ENCODE results near the gene FTO.

The FTO gene

GRCh38 chr16:53711390-53711789 lies 7.4 kb downstream of the FTO start:
- no peak for DNase-seq (ENCODE audit: low read depth)

- no peak for DNase-seq (ENCODE audit: low read depth)
Measured at GRCh38 chr16:53712065-53712464, 8.1 kb downstream of the FTO start.

- DNase-seq (ENCODE audit: low read depth) = peak; percentile 76
Measured at GRCh38 chr16:53713403-53714204, 9.6 kb downstream of the FTO start.

- DNase-seq (ENCODE audit: low read depth) = no peak
Measured at GRCh38 chr16:53714205-53715022, 10.5 kb downstream of the FTO start.

- DNase-seq (ENCODE audit: low read depth) = no peak
Measured at GRCh38 chr16:53715023-53715384, 11.0 kb downstream of the FTO start.

GRCh38 chr16:53717577-53717976 lies 13.6 kb downstream of the FTO start:
- no peak for DNase-seq (ENCODE audit: low read depth)

GRCh38 chr16:53721017-53721416 lies 17.1 kb downstream of the FTO start:
- DNase-seq (ENCODE audit: low read depth) = no peak

- DNase-seq (ENCODE audit: low read depth) = peak; percentile 45
Measured at GRCh38 chr16:53726625-53727024, 22.7 kb downstream of the FTO start.

- DNase-seq (ENCODE audit: low read depth) = no peak
Measured at GRCh38 chr16:53730693-53731092, 26.7 kb downstream of the FTO start.

GRCh38 chr16:53732296-53732929 lies 28.5 kb downstream of the FTO start:
- DNase-seq (ENCODE audit: low read depth) = peak; percentile 29

GRCh38 chr16:53734908-53735307 lies 31.0 kb downstream of the FTO start:
- DNase-seq (ENCODE audit: low read depth) = no peak

- DNase-seq (ENCODE audit: low read depth) = no peak
Measured at GRCh38 chr16:53736297-53736696, 32.3 kb downstream of the FTO start.

- no peak for DNase-seq (ENCODE audit: low read depth)
Measured at GRCh38 chr16:53737552-53737951, 33.6 kb downstream of the FTO start.

- no peak for DNase-seq (ENCODE audit: low read depth)
Measured at GRCh38 chr16:53740476-53740875, 36.5 kb downstream of the FTO start.

- DNase-seq (ENCODE audit: low read depth) = no peak
Measured at GRCh38 chr16:53740933-53741531, 37.1 kb downstream of the FTO start.

GRCh38 chr16:53741546-53741945 lies 37.6 kb downstream of the FTO start:
- no peak for DNase-seq (ENCODE audit: low read depth)

- peak; percentile 51 for DNase-seq (ENCODE audit: low read depth)
Measured at GRCh38 chr16:53743149-53743566, 39.2 kb downstream of the FTO start.

GRCh38 chr16:53744449-53744848 lies 40.5 kb downstream of the FTO start:
- DNase-seq (ENCODE audit: low read depth) = no peak

- DNase-seq (ENCODE audit: low read depth) = peak; percentile 45
Measured at GRCh38 chr16:53745086-53745485, 41.1 kb downstream of the FTO start.

GRCh38 chr16:53745753-53746266 lies 41.9 kb downstream of the FTO start:
- peak; percentile 57 for DNase-seq (ENCODE audit: low read depth)

GRCh38 chr16:53752560-53752959 lies 48.6 kb downstream of the FTO start:
- no peak for DNase-seq (ENCODE audit: low read depth)

- no peak for DNase-seq (ENCODE audit: low read depth)
Measured at GRCh38 chr16:53753431-53753830, 49.5 kb downstream of the FTO start.

Measured in iris pigment epithelial cell (primary cell).